ENCODE data around the gene PAX5. TPM values are rescaled to one million over a fixed set of nuclear protein-coding genes. Genes with fewer than 3 reads are reported as not detected.

The PAX5 gene
- total RNA-seq, 1 experiment from 2014 or later: 0.39 TPM

DNA sequence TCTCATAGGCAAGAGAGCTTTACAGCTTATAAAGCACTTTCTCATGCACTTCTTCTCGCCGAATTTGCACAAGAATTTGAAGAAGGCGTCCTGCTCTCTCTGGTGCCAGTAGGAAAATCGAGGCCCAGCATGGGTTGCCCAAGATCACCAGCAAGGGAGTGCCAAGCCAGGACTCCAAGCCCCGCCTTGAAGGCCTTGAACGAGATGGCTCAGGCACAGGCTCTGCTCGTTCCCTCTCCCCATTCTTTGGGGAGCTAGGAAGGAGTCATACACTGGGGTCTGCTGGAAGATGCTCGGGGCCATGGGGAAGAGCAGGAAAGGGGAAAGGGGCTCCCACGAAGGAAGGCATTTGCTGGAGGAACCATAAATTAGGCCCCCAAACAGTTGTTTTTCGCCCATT is 46.7 kb downstream of the PAX5 start:
- no peaks in the 10 kb centered on the region for H3K9me3 ChIP-seq (ENCODE audit: control insufficient read depth, low read depth, low read length)
- peaks cover 96% of the 10 kb centered on the region for H3K27me3 Mint-ChIP-seq (ENCODE audit: low read depth)

More for the DNA sequence above, 46.7 kb downstream of the PAX5 start:
- Histone ChIP-seq H3K27ac (ENCODE audit: insufficient read length, low read depth, low read length) (no peak overlapping the region), H3K27me3 (ENCODE audit: insufficient read depth, low read length) (peaks cover 54% of the 10 kb centered on the region), H3K79me1 (ENCODE audit: insufficient read depth, low read depth, low read length, poor library complexity, severe bottlenecking) (no peaks in the 10 kb centered on the region), H3K4ac (ENCODE audit: low read depth, low read length) (no peak overlapping the region), H4K91ac (ENCODE audit: insufficient read length, low read depth, low read length) (no peak overlapping the region), H3K23me2 (ENCODE audit: insufficient read length, low read depth, low read length, poor library complexity, severe bottlenecking) (peaks cover 7% of the 10 kb centered on the region), H2BK5ac (ENCODE audit: insufficient read length, low read length) (no peak overlapping the region), H3K14ac (ENCODE audit: insufficient read depth, low read length) (no peak overlapping the region), H3K56ac (ENCODE audit: insufficient read length, low read depth, low read length) (no peak overlapping the region), H2BK12ac (ENCODE audit: insufficient read length, low read depth, low read length) (no peak overlapping the region), H3K18ac (ENCODE audit: insufficient read length, low read depth, low read length) (no peak overlapping the region), H3K4me1 (ENCODE audit: insufficient read depth, low read length) (no peaks in the 10 kb centered on the region; the same call in 1 of the 2 replicates), H3K23ac (ENCODE audit: insufficient read length, low read depth, low read length) (no peak overlapping the region), H2AFZ (ENCODE audit: low read length) (no peak overlapping the region), H3T11ph (ENCODE audit: low read length) (no peak overlapping the region), H4K8ac (replicated peaks; ENCODE audit: insufficient read length, low read depth, low read length) (no peak overlapping the region), H4K20me1 (ENCODE audit: control insufficient read depth, insufficient read depth, insufficient read length) (no peaks in the 10 kb centered on the region), H3K79me2 (ENCODE audit: insufficient read depth, low read length) (no peaks in the 10 kb centered on the region), H2BK120ac (ENCODE audit: low read depth, low read length, poor library complexity, severe bottlenecking) (no peak overlapping the region), H2BK20ac (ENCODE audit: low read depth, low read length, poor library complexity, severe bottlenecking) (no peak overlapping the region), H2BK15ac (ENCODE audit: low read depth, low read length) (no peak overlapping the region), H3K9ac (ENCODE audit: extremely low read depth, insufficient read length, low read length) (no peak overlapping the region), H4K5ac (ENCODE audit: insufficient read length, low read depth, low read length) (no peak overlapping the region), H2AK5ac (ENCODE audit: insufficient read length, low read length) (no peak overlapping the region), H3K4me2 (ENCODE audit: insufficient read depth, insufficient read length, low read length) (peak overlapping the region; percentile 61)
- no peak for DNase-seq
- Mint-ChIP-seq H3K9me3 (peaks cover 3 to 4% of the 10 kb centered on the region in 2 experiments; a peak in 2 of 5 replicates), H3K27ac (no peak overlapping the region), H3K4me1 (peaks cover 27 to 31% of the 10 kb centered on the region in 2 experiments), H3K4me3 (peak overlapping the region; percentile 51 to 75), H3K36me3 (ENCODE audit: insufficient read depth in 1 of 3, low read depth in 3 of 3) (no peaks in the 10 kb centered on the region; a peak in 1 of 7 replicates)
- TF ChIP-seq CTCF (conservative IDR thresholded peaks at IDR 0.05): no peak
- no CpG with 5 or more reads among the region's 10 CpGs for WGBS (ENCODE audit: extremely low coverage, insufficient read length, low lambda C conversion rate)
